ENCODE results near the gene RHOH.

RHOH gene

DNA sequence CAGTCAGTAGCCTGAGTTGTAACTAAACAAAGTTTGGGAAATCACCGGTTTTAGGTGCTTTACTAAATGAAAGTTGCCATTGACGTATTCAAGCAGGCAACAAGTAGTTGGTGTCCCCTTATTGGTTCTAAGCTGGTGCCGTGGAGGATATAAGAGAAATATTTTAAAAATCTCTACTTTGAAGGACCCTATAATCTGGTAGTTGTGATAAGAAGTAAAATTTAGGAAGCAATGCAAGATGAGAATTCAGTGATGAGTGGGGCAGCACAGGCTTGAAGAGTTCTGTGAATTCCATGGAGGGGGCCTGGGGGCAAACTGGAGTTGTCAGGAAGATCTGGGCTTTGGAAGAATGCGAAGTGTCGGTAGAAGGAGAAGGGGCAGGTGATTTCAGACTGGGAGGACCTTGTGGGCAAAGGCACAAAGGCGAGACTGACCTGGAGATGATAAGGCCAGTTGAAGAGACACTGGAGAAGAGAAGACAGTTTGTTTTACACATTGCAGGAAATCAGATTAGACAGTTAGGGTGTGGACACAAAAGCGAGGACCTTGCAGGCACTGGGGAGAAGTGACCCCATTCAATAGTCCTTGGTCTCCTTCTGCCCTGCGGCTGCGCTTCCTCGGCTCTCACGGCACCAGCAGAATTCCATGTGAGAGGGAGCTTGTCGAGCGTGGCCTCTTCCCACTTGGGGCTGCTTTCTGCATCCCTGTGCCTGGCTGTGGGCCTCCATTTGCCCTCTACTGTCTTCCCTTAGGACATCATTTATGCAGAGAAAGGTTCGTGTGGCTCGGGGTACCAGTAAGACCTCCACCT lies 1.3 kb downstream of the RHOH start:
- no peak for DNase-seq (ENCODE audit: low read depth)
- H3K4me3 ChIP-seq (replicated peaks; ENCODE audit: low read depth, low read length) = no peak overlapping the region
- no peak for TF ChIP-seq CTCF (IDR thresholded peaks at IDR 0.05; ENCODE audit: low read length, missing control alignments)

- DNase-seq (ENCODE audit: low read depth) = no peak
- no peak for TF ChIP-seq CTCF (IDR thresholded peaks at IDR 0.05; ENCODE audit: low read length, missing control alignments)
- no peak overlapping the region for H3K4me3 ChIP-seq (replicated peaks; ENCODE audit: low read depth, low read length)
Measured at GRCh38 chr4:40199179-40199670, 2.4 kb downstream of the RHOH start.

DNA sequence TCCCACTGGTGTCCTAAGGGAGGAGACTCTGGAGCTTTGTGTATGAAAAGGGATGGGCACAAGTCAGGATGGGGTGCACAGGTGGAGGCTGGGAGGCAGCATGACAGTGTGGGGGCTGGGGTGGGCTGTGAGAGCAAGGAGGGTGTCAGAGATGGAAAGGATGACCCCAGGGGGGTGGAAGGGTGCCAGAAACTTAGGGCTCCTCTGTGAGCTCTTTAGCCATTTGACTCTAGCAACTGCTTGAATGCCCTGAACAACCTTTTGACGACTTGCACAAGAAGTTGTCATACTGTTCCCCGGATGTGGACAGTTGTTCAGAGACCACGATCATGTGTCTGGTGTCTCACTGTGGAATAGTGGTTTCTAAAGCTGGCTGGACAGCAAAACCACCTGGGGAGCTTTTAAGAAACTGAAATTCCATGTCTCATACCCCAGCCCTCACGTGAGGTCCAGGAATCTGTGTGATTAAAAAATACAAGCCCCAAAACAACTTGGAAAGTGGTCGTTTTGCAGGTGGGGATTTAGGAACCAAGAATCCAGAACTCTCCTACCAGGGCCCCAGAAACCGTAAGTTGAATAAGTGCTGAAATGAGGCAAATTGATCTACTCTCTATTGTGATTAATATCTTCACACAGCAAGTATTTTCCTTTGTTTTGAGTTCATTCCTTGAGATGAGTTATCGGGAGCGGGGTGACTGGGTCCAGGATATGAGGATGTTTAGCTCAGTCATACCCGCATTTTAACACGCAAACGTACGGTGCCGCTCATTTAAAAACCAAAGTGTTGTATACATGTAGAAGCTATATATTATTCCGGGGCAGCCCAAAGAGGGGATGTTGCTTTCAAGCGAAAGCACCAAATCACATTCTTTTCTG lies 3.4 kb downstream of the RHOH start:
- no peak for TF ChIP-seq CTCF (IDR thresholded peaks at IDR 0.05; ENCODE audit: low read length, missing control alignments)
- no peak for DNase-seq (ENCODE audit: low read depth)
- H3K4me3 ChIP-seq (replicated peaks; ENCODE audit: low read depth, low read length) = no peak overlapping the region

DNA sequence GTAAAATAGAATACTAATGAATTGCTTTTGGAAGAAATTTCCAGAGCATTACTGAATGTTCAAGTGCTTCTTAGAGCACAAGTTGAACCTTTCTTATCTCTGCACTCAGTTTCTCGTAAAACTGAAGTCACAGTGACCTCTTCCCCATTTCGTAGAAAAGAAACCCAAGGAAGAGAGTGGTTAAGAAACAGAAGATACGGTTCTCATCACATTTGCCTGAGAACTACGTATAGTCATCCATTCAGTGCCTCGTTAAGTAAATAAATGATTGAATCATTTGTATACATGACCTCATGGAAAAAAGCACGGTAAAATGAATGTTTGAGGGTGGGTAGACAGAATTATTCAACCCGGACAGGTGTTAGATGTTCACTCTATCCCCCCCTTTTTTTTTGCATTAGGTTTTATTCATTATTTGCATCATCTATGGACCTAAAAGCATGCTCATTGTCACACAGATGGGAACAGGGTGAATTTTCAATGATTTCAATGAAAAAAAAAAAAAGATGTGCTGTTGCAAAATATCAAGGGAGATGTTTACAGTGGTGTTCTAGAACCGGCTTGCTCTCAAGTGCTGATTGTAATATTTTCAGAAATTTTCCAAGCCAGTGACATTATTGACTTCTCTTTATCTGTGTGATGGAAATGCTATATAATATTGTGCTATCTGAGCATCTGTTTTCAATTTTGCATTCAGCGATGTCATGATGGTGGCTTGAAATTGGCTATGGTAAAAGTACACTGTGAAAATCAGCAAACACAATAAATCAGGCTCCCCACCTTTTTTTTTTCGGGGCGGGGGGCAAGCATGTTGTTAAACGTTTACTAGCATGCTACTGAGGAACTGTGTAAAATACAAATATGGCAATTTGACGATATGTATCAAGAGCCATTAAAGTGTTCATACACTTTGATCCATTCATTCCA lies 4.3 kb downstream of the RHOH start:
- TF ChIP-seq CTCF (IDR thresholded peaks at IDR 0.05; ENCODE audit: low read length, missing control alignments) = no peak
- no peak overlapping the region for H3K4me3 ChIP-seq (replicated peaks; ENCODE audit: low read depth, low read length)
- DNase-seq (ENCODE audit: low read depth) = no peak

DNA sequence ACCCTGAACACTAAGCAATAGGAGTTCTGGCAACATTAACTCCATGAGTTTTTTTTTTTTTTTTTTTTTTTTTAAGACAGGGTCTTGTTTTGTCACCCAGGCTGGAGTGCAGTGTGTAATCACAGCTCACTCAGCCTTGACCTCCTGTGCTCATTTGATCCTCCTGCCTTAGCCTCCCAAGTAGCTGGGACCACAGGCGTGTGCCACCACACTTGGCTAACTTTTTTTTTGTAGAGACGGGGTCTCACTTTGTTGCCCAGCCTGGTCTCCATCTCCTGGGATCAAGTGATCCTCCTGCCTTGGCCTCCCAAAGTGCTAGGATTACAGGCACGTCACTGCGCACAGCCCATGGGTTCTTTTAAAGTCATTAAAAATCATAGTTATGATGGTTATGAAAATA lies 5.1 kb downstream of the RHOH start:
- DNase-seq (ENCODE audit: low read depth) = no peak
- TF ChIP-seq CTCF (IDR thresholded peaks at IDR 0.05; ENCODE audit: low read length, missing control alignments) = no peak
- no peak overlapping the region for H3K4me3 ChIP-seq (replicated peaks; ENCODE audit: low read depth, low read length)

DNA sequence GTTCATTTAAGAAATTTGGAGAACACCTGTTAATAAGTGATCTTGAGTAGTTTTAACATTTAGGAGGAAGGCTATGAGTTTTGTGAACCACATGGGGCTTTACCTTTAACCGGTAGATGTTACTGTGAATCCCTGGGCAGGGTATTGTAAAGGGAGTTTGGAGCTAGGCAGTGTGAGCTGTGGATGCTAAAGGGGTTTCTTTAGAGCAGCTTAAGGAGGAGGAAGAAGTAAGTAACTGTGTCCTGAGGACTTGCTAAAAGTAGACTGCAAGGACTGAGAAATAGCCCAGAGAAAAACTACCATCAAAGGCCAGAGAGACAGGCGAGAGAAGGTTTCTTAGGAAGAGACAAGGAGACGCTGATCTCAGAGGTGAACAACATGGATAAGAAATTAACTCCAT lies 5.6 kb downstream of the RHOH start:
- no peak overlapping the region for H3K4me3 ChIP-seq (replicated peaks; ENCODE audit: low read depth, low read length)
- no peak for DNase-seq (ENCODE audit: low read depth)
- no peak for TF ChIP-seq CTCF (IDR thresholded peaks at IDR 0.05; ENCODE audit: low read length, missing control alignments)
